ENCODE data around the gene NR5A1. TPM values are rescaled to one million over a fixed set of nuclear protein-coding genes. Genes with fewer than 3 reads are reported as not detected.

The NR5A1 gene
- total RNA-seq, 1 donor from 2014 or later: 0.12 TPM

GRCh38 chr9:124493794-124494479, 13.3 kb downstream of the NR5A1 start:
- Mint-ChIP-seq H3K36me3 (no peaks in the 10 kb centered on the region), H3K9me3 (no peaks in the 10 kb centered on the region), H3K27me3 (peaks cover 42% of the 10 kb centered on the region), H3K4me1 (ENCODE audit: unreplicated experiment) (peaks cover 8% of the 10 kb centered on the region), H3K4me3 (no peak overlapping the region), H3K27ac (no peak overlapping the region)
- no peak for TF ChIP-seq CTCF (conservative IDR thresholded peaks at IDR 0.05)
- no peak for DNase-seq (ENCODE audit: extremely low spot score, unreplicated experiment)

- TF ChIP-seq CTCF (conservative IDR thresholded peaks at IDR 0.05): no peak
- no peak overlapping the region for H3K27ac Mint-ChIP-seq
- no peaks in the 10 kb centered on the region for H3K9me3 Mint-ChIP-seq
- H3K4me1 Mint-ChIP-seq (ENCODE audit: unreplicated experiment): peaks cover 8% of the 10 kb centered on the region
- DNase-seq (ENCODE audit: extremely low spot score, unreplicated experiment): no peak
- no peak overlapping the region for H3K4me3 Mint-ChIP-seq
- H3K27me3 Mint-ChIP-seq: peaks cover 46% of the 10 kb centered on the region
- no peaks in the 10 kb centered on the region for H3K36me3 Mint-ChIP-seq
These were observed 14.0 kb downstream of the NR5A1 start for GRCh38 chr9:124493218-124493617.

- H3K4me3 Mint-ChIP-seq: no peak overlapping the region
- DNase-seq (ENCODE audit: extremely low spot score, unreplicated experiment): no peak
- H3K4me1 Mint-ChIP-seq (ENCODE audit: unreplicated experiment): peaks cover 8% of the 10 kb centered on the region
- H3K9me3 Mint-ChIP-seq: no peaks in the 10 kb centered on the region
- TF ChIP-seq CTCF (conservative IDR thresholded peaks at IDR 0.05): no peak
- no peak overlapping the region for H3K27ac Mint-ChIP-seq
- peaks cover 46% of the 10 kb centered on the region for H3K27me3 Mint-ChIP-seq
- no peaks in the 10 kb centered on the region for H3K36me3 Mint-ChIP-seq
These were observed 14.4 kb downstream of the NR5A1 start for GRCh38 chr9:124492818-124493217.

GRCh38 chr9:124491049-124491975, 15.9 kb downstream of the NR5A1 start:
- no peak overlapping the region for H3K27ac Mint-ChIP-seq
- peaks cover 43% of the 10 kb centered on the region for H3K27me3 Mint-ChIP-seq

GRCh38 chr9:124490004-124490403, 17.2 kb downstream of the NR5A1 start:
- H3K27ac Mint-ChIP-seq: no peak overlapping the region
- peaks cover 41% of the 10 kb centered on the region for H3K27me3 Mint-ChIP-seq
- no peak for TF ChIP-seq CTCF (conservative IDR thresholded peaks at IDR 0.05)
- no peaks in the 10 kb centered on the region for H3K9me3 Mint-ChIP-seq
- no peaks in the 10 kb centered on the region for H3K36me3 Mint-ChIP-seq
- H3K4me3 Mint-ChIP-seq: no peak overlapping the region
- peaks cover 8% of the 10 kb centered on the region for H3K4me1 Mint-ChIP-seq (ENCODE audit: unreplicated experiment)
- DNase-seq (ENCODE audit: extremely low spot score, unreplicated experiment): no peak

More at GRCh38 chr9:124491049-124491975, 15.9 kb downstream of the NR5A1 start:
- Mint-ChIP-seq H3K4me3 (no peak overlapping the region), H3K9me3 (no peaks in the 10 kb centered on the region), H3K4me1 (ENCODE audit: unreplicated experiment) (peaks cover 8% of the 10 kb centered on the region), H3K36me3 (no peaks in the 10 kb centered on the region)
- no peak for DNase-seq (ENCODE audit: extremely low spot score, unreplicated experiment)
- no peak for TF ChIP-seq CTCF (conservative IDR thresholded peaks at IDR 0.05)
